GM15510 (cell line): ENCODE results near the gene TNFAIP8L2.
A peak's percentile ranks its signal among the peaks of the same experiment; 100 is the strongest.

Source experiments
- POLR2A ChIP-seq: IDR thresholded peaks from 3 replicates; pipeline ENCODE4 v1.6.1; 2011; ENCODE audit warnings: borderline replicate concordance; ENCODE audit not compliant: insufficient read length; ENCODE audit errors: extremely low read depth

Gene TNFAIP8L2

DNA sequence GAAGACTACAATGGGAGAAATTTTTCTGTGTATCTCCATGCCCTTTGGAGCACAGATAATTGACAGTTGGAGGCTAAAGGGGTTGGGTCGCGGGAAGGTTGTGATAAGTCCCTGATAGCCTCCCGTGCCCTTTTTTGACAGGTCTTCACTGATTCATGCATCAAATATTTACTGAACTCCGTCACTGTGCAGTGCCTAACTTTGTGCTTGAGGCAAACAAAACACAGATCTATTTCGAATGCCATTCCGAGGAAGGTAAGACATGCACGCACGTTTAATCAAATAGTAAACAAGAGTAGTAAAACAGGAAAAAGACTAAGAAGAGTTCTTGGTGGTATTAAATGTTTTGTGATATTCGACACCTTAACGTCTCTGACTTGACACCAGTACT lies 41.4 kb downstream of the TNFAIP8L2 start:
- TF ChIP-seq POLR2A: no peak

GRCh38 chr1:151198254-151199127 lies 42.0 kb downstream of the TNFAIP8L2 start, which contains the start of gene PIP5K1A:
Gene PIP5K1A (plus strand): TSS chr1:151198552. CDS start chr1:151198997, 445 bp downstream.
- TF ChIP-seq POLR2A: peak; percentile 72

DNA sequence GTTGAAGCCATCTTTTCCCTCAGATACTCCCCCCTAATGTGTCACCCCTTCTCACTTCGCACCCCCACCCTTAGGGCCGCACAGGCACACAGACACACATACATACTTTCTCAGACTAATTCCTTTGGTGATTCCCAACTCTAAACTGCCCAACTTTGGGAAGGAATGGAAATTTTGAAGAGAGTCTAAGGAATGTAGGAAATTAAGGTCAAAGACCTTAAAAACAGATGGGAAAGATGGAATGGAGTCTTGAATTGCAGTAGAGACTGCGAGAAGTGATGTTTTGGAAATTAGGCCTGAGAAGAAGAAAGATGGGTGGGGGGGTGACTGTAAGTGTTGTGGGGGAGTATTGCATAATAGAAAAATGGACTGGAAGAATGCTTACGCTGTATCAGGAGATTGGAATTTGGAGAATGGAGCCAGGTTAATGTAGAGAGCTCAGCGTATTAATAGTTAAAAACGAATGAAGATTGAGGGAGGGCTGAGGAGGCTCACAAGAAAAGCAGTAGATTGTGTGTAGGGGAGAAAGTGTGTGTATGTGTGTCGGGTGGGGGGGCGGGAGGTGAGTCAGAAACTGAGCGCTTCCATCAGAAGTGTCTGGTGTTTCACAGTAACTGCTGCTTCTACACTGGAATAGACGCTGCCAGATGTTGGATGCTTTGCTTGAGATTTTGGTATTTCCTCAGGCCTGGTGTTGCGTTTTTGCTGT lies 43.6 kb downstream of the TNFAIP8L2 start:
- no peak for TF ChIP-seq POLR2A
